Measurements from ENCODE around the gene APOM.

APOM gene

DNA sequence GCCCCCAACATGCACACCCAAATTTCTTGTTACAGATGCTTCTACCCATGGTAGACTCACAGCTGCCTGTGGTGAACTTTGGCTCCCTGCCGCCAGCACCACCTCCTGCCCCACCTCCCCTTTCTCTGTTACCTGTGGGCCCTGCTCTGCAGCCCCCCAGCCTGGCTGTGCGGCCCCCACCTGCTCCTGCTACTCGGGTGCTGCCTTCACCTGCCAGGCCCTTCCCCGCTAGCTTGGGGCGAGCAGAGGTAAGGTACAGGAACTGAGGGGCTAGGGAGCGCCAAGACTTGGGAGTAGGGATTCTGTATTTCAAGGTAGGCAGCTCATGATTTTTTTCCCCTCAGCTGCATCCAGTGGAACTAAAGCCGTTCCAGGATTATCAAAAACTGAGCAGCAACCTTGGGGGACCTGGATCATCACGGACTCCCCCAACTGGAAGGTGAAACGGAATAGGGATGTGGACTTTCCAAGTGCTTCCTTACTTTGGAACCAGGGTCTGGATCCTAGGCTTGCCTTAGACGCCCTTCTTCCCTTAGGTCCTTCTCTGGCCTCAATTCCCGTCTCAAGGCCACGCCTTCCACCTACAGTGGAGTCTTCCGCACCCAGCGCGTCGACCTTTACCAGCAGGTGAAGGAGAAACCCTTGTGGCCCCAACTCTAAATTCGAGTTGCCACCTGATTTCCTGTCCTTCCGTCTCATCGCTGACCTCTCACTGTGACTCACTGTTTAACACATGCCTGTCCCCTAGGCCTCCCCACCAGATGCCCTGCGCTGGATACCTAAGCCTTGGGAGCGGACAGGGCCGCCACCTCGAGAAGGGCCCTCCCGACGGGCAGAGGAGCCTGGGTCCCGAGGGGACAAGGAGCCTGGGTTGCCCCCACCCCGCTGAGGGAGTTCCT is 18.7 kb upstream of the APOM start:
- no peak for TF ChIP-seq POLR2A (IDR thresholded peaks at IDR 0.05; ENCODE audit: low read depth, low read length)
- no peak for DNase-seq (ENCODE audit: insufficient read length, low spot score)
- no peak for FAIRE-seq

DNA sequence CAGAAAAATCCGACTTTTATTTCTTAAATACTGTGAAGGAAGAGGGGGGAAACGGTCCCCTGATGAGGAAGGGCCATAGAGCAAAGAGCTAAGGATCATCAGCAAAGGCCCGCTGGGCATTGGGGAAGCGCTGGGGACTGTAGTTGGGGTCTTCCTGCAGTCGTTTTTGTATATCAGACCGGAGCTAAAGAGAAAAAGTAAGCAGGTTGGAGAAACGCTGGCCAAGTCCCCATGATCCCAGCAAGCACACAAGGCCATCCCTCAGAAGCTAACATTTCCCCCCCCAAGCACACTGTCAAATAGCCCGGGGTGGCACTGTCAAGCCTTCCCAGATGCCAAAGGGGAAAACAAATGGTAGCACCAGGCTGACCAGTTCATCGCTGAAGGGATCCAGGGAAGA is 16.7 kb upstream of the APOM start:
- no peak for TF ChIP-seq POLR2A (IDR thresholded peaks at IDR 0.05; ENCODE audit: low read depth, low read length)
- DNase-seq (ENCODE audit: insufficient read length, low spot score) (no peak), FAIRE-seq (no peak)

DNA sequence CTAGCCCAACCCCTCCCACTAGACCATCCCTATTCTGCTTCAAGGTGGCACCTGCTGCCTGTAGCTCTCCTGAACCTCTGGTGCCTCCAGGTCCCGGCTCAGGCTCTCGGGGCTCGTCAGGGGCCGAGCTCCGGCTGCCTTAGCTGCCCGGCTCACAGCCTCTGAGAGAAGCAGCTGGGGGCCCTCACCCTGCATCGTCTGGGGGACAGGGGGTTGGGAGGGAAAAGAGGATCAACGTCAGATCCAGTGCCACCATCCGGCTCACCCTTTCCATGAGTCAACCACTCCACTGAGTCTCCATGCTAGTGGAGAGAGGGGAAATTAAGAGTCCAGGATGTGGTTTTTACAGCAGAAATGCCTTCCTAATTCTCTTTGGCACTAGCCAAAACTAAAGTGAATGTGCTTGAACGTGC is 16.2 kb upstream of the APOM start:
- DNase-seq (ENCODE audit: insufficient read length, low spot score), result no peak
- FAIRE-seq, result no peak
- TF ChIP-seq POLR2A (IDR thresholded peaks at IDR 0.05; ENCODE audit: low read depth, low read length), result no peak

- FAIRE-seq (no peak), DNase-seq (ENCODE audit: insufficient read length, low spot score) (no peak)
- no peak for TF ChIP-seq POLR2A (IDR thresholded peaks at IDR 0.05; ENCODE audit: low read depth, low read length)
Observed at GRCh38 chr6:31640612-31641011, 15.1 kb upstream of the APOM start.

- TF ChIP-seq POLR2A (IDR thresholded peaks at IDR 0.05; ENCODE audit: low read depth, low read length), result no peak
- no peak for DNase-seq (ENCODE audit: insufficient read length, low spot score)
- no peak for FAIRE-seq
Observed at GRCh38 chr6:31641370-31641769, 14.3 kb upstream of the APOM start.

DNA sequence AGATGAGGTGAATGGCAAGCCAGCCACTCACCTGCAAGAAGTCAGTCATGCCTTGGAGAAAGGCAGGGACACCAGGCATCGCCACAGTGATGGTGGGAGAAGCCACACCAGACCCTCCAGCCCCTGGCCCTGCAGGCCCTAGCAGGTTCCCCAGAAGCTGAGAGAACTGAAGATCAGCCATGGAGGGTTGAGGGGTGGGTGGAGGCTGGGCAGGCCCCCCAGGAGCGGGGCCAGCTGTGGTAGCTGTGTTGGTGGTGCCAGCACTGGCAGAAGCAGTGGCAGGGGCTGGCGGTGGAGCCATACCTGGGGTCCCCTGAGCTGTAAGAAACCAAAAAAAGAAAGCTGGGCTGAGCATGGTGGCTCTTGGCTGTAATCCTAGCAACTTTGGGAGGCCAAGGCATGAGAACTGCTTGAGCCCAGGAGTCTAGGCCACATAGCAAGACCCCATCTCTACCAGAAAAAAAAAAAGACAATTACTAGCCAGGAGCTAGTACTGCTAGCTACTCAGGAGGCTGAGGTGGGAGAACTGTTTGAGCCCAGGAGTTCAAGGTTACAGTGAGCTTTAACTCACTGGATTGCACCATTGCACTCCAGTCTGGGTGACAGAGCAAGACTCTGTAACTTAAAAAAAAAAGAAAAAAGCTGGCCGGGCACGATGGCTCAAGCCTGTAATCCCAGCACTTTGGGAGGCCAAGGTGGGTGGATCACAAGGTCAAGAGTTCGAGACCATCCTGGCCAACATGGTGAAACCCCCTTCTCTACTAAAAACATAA is 12.7 kb upstream of the APOM start:
- FAIRE-seq, result no peak
- DNase-seq (ENCODE audit: insufficient read length, low spot score), result no peak
- TF ChIP-seq POLR2A (IDR thresholded peaks at IDR 0.05; ENCODE audit: low read depth, low read length), result no peak

DNA sequence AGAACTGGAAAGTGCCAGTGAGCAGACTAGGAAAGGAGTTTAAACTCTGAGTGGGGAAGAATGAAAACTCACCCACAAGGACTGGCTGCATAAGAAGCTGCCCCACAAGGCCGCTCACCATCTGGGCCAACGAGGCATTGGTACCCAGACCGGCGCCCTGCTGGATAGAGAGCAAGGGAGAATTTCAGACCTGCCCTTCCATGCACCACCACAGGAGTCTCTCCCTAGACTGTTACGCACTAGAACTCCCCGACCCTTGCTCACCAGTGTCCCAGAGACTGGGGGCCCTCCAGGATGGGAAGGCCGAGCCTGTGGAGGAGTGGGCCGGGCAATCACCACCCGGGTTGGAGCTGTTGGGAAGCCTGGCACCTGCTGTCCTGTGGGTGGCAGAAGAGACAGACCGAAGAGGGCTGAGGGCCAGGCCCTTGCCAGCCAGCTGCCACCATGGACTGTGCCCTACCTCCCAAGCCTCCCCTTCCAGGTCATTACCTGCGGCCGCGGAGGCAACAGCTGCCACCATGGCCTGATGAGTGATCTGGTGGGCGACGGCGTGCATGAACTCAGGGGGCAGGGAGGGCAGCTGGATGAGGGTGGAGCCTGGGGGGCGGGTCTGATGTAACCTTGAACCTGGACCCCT is 11.8 kb upstream of the APOM start:
- no peak for FAIRE-seq
- no peak for TF ChIP-seq POLR2A (IDR thresholded peaks at IDR 0.05; ENCODE audit: low read depth, low read length)
- no peak for DNase-seq (ENCODE audit: insufficient read length, low spot score)

- no peak for DNase-seq (ENCODE audit: insufficient read length, low spot score)
- FAIRE-seq, result no peak
- no peak for TF ChIP-seq POLR2A (IDR thresholded peaks at IDR 0.05; ENCODE audit: low read depth, low read length)
Observed at GRCh38 chr6:31645325-31645724, 10.4 kb upstream of the APOM start.

- no peak for TF ChIP-seq POLR2A (IDR thresholded peaks at IDR 0.05; ENCODE audit: low read depth, low read length)
- DNase-seq (ENCODE audit: insufficient read length, low spot score), result peak; percentile 78
- no peak for FAIRE-seq
Observed at GRCh38 chr6:31651602-31652191, 4.0 kb upstream of the APOM start.

DNA sequence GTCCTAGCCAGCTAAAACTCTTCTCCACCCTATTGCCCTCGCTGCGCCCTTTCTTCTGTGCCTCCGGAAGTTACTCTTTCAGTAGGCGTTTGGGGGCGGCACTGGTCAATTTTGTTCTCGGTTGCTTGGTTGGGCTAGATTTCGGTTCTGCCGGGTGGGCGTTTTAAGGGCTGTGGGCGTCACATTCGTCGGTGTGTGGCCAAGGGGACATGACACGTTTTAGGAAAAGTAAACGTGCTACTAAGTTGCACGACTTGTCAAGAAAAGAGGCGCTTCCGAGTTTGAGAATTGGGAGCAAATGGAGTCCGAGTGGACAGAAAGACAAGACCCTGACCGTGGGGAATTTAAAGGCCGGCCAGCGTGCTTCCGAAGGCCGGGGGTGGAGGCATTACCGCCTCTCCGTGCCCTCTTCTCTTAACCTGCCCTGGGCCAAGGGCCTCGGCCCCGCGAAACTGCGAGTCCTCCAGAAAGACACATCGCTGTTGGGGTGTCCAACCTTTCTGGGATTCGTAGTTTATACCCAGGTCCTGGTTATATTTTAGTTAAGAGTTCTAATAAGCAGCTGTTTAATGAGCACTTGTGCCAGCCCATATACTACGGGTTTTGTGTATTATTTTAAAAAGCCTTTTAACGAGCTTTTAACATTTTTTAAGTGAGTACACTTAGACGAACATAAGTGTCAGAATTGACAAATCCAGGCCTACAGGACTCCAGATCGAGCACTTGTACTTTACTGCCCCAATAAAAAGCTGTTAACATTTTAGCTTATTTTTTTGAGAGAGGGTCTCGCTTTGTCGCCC is 2.6 kb upstream of the APOM start:
- peak; percentile 50 for FAIRE-seq
- DNase-seq (ENCODE audit: insufficient read length, low spot score), result peak; percentile 69
- TF ChIP-seq POLR2A (IDR thresholded peaks at IDR 0.05; ENCODE audit: low read depth, low read length), result 0 out of 2 replicates have a peak, but pooled peaks have one; percentile 29

GRCh38 chr6:31654574-31655348 is 933 bp upstream of the APOM start:
- DNase-seq (ENCODE audit: insufficient read length, low spot score) (no peak), FAIRE-seq (no peak)
- no peak for TF ChIP-seq POLR2A (IDR thresholded peaks at IDR 0.05; ENCODE audit: low read depth, low read length)

GRCh38 chr6:31657406-31658157 is 1.9 kb downstream of the APOM start:
- TF ChIP-seq POLR2A (IDR thresholded peaks at IDR 0.05; ENCODE audit: low read depth, low read length), result no peak
- FAIRE-seq, result no peak
- DNase-seq (ENCODE audit: insufficient read length, low spot score), result no peak

Measured in H54 (cell line).